Loucy (cell line): Measurements from ENCODE around the gene SLC38A3.

ENCODE experiments used
- EZH2phosphoT487 ChIP-seq: fragments of 200-600 bp; IDR thresholded peaks from 2 replicates; pipeline ENCODE4 v1.6.1; 2018; ENCODE audit warnings: antibody characterized with exemption, mild to moderate bottlenecking, moderate library complexity, borderline replicate concordance
- TF ChIP-seq, protein P1 (sequence below): fragments of 200-600 bp; sonication (generic); conservative IDR thresholded peaks from 2 replicates; pipeline ENCODE4 v1.5.1; 2014; ENCODE audit warnings: mild to moderate bottlenecking, antibody characterized with exemption, low read length

DNA sequence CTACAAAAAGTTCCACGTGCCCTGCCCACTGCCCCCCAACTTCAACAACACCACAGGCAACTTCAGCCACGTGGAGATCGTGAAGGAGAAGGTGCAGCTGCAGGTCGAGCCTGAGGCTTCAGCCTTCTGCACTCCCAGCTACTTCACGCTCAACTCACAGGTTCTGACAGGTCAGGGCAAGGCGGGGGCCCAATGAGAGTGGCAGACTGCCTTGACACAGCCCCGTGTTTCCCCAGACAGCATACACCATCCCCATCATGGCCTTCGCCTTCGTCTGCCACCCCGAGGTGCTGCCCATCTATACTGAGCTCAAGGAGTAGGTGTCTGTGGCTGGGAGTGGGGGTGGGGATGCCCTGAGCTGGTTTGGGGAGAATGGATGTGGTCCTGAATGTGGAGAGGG, 12.6 kb downstream of the SLC38A3 start:
- TF ChIP-seq, protein P1, sequence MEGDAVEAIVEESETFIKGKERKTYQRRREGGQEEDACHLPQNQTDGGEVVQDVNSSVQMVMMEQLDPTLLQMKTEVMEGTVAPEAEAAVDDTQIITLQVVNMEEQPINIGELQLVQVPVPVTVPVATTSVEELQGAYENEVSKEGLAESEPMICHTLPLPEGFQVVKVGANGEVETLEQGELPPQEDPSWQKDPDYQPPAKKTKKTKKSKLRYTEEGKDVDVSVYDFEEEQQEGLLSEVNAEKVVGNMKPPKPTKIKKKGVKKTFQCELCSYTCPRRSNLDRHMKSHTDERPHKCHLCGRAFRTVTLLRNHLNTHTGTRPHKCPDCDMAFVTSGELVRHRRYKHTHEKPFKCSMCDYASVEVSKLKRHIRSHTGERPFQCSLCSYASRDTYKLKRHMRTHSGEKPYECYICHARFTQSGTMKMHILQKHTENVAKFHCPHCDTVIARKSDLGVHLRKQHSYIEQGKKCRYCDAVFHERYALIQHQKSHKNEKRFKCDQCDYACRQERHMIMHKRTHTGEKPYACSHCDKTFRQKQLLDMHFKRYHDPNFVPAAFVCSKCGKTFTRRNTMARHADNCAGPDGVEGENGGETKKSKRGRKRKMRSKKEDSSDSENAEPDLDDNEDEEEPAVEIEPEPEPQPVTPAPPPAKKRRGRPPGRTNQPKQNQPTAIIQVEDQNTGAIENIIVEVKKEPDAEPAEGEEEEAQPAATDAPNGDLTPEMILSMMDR, result no peak
- no peak for TF ChIP-seq EZH2phosphoT487
